HG03095 (cell line): ENCODE measurements around the gene CMTM3.
"Not testable (repeated sequence)": the region's sequence is repeated elsewhere in the genome, so short reads cannot be mapped to it uniquely, and the experiment has no call there.

ENCODE experiments used
- ATAC-seq: cut with Tn5 transposase; IDR thresholded peaks from one replicate; pipeline ENCODE4 v1.9.1; 2021; ENCODE audit warnings: moderate library complexity; ENCODE audit not compliant: unreplicated experiment

Gene CMTM3

GRCh38 chr16:66581246-66581952 is 23.1 kb upstream of the CMTM3 start:
- ATAC-seq = no peak

- no peak for ATAC-seq
Measured at GRCh38 chr16:66585481-66586239, 18.8 kb upstream of the CMTM3 start.

- no peak for ATAC-seq
Measured at GRCh38 chr16:66587881-66588600, 16.5 kb upstream of the CMTM3 start.

- peak; percentile 77 for ATAC-seq
Measured at GRCh38 chr16:66588981-66589713, 15.4 kb upstream of the CMTM3 start.

DNA sequence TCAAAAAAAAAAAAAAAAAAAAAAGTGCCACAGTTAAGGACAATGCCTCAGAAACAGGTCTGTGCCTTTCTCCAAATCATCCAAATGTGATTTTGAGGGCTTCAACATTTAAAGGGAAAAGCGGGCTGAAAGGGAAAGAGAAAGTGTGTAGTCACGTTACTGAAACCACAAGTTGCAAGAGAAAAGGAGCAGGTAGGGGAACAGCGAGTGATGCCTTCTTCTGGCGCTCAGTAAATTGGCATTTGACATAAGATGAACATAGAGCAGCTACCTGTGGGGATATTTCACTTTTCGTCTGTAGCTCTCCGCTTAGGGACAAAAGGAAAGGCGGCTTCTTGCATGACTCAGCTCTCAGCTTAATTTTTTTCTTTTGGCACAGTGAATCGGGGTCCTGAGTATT is 14.2 kb upstream of the CMTM3 start:
- peak; percentile 47 for ATAC-seq

DNA sequence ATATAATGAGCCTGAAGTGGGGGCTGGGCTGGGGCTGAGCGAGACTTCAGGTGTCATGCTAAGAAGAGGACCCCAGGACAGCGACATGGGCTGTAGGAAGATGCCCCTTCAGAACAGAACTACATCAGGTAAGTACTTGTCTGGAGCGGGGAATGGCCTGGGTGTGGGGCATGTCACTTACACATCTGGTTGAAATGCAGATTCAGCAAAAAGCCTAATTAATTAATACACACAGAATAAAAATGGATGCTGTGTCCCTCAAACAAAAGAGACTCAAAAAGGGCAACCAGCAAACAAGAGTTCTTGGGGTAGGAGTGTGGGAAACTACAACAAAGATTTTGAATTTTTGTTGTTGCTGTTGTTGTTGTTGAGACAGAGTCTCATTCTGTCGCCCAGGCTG is 13.5 kb upstream of the CMTM3 start:
- ATAC-seq = no peak

- no peak for ATAC-seq
Measured at GRCh38 chr16:66592241-66592640, 12.3 kb upstream of the CMTM3 start.

- ATAC-seq = no peak
Measured at GRCh38 chr16:66592814-66593213, 11.7 kb upstream of the CMTM3 start.

- no peak for ATAC-seq
Measured at GRCh38 chr16:66594739-66595138, 9.8 kb upstream of the CMTM3 start.

GRCh38 chr16:66596559-66596958 is 7.9 kb upstream of the CMTM3 start:
- not testable (repeated sequence) for ATAC-seq

DNA sequence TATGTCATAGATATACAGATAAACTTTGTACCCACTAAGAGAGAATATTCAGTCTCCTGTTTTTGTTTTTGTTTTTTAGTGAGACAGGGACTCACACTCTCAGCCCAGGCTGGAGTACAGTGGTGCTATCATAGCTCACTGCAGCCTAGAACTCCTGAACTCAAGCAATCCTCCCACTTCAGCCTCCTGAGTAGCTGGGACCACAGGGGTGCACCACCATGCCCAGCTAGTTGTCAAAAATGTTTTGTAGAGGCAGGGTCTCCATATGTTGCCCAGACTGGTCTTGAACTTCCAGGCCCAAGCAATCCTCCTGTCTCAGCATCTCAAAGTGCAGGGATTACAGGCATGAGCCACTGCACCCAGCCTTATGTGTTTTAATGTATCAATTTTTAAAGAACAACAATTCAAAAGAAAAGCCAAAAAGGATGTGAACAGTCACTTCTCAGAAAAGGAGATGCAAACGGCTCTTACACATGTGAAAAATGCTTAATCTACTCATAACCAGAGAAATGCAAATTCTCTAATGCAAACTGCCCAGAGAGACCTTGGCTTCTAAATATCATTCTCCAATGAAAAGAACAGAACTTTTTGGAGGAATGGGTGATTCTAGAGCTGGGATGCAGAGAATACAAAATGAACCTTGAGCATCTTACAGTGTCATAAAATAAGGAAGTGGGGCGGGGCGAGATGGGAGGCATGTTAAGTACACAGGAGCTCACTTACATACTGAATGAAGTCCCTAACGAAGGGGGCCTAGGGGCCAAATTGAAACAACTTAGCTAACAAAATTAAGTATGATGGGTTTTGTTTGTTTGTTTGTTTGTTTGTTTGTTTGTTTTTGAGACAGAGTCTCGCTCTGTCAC is 7.3 kb upstream of the CMTM3 start:
- ATAC-seq = peak; percentile 48

DNA sequence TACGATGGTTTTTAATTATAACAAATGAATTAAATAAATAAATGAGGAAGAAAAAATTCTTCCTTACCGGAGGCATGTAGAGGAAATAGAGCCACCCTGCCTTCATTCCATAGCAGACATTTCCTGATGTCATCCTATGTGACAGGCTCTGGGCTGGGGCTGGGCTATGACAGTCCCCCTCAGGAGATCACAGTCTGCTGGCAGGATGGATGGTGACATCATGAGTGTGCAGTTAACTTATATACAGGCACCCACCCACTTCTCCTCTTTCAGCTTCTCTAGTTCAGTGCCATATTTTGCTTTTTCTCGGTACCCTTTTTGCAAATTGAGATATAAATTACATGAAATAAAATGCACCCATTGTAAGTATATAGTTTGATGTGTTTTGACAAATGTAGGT is 6.4 kb upstream of the CMTM3 start:
- no peak for ATAC-seq

DNA sequence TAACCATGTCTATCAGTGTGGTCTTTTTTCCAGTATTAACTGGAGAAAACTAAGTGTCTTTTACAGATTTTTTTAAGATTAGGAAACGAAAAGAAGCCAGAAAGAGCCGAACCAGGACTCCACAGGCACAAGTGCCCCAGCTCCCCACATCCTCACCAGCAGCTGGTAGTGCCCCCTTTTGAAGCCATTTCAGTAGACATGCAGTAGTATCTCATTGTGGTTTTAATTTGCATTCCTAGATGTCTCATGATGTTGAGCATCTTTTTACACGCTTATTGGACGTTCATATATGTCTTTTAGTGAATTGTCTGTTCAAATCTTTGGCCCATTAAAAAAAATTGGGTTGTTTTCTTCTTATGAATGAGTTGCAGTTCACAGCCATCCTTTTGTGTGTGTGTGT is 4.8 kb upstream of the CMTM3 start:
- ATAC-seq = no peak

GRCh38 chr16:66600477-66600876 is 4.0 kb upstream of the CMTM3 start:
- ATAC-seq = no peak

- ATAC-seq = no peak
Measured at GRCh38 chr16:66601471-66601870, 3.0 kb upstream of the CMTM3 start.

- ATAC-seq = no peak
Measured at GRCh38 chr16:66603537-66604375, 748 bp upstream of the CMTM3 start.

GRCh38 chr16:66605177-66605978 is 874 bp downstream of the CMTM3 start:
- ATAC-seq = peak; percentile 7

DNA sequence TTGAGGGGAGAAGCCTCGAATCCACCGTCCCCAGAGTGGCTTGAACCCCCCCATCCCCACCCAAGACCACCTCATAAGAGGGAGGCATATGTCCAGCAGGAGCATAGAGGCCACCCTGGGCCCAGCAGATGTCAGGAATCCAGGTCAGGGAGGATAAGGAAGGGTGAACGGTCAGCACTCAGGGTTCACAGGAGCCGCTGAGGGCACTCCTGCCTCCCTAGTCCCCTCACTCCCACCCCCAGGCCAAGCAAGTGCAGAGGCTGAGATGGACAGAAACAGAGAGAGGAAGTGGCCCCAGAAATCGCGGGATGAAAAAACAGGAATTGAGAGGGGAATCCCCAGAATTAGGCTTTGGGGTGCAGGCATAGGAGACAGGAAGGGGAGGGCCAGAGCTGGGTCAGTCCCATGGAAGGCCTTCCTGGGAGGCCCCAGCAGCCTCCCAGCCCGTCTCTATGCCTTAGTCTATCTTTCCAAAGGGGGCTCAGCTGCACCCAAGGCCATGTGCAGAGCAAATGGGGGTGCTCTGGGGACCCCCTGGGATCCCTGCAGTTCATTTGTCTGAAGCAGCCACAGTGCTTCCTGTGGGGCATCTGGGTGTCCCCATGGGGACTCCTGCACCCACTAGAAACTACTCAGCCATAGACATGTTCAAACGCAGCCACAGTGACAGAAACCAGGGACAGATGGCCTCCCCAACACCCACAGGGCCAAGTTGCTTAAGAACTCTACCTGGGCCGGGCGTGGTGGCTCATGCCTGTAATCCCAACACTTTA is 1.7 kb downstream of the CMTM3 start:
- ATAC-seq = peak; percentile 40
